Adrenal gland (tissue), 12 donors: ENCODE results near the gene NOC2L. TPM values are rescaled to one million over a fixed set of nuclear protein-coding genes. Genes with fewer than 3 reads are reported as not detected.

Experiments used
- DNase-seq, 7 donors: peaks; one replicate each; pipeline ENCODE4 v3.0.0-alpha.2; 2019 to 2020
- H3K27ac ChIP-seq, 5 donors: fragments of 200-600 bp; sonication (generic) in 4 of 5; 1 replicate in 3 of 5; 2 replicates in 2 of 5; pipeline versions ENCODE4 v1.5.1 to v1.8.0; 2016 to 2020; ENCODE audit warnings: mild to moderate bottlenecking in 1 of 5
- H3K27me3 ChIP-seq: fragments of 200-600 bp; 2 replicates; pipeline ENCODE4 v1.8.0; 2021
- H3K36me3 ChIP-seq, 2 donors: fragments of 200-600 bp; replicated peaks in 1 of 2; 1 replicate in 1 of 2; 2 replicates in 1 of 2; pipeline versions ENCODE4 v1.5.1 to v1.8.0; 2018 to 2022
- H3K4me1 ChIP-seq, 2 donors: fragments of 200-600 bp; replicated peaks in 1 of 2; 1 replicate in 1 of 2; 2 replicates in 1 of 2; pipeline versions ENCODE4 v1.5.1 to v1.8.0; 2018 to 2021
- H3K4me3 ChIP-seq, 4 donors: fragments of 200-600 bp; sonication (generic) in 3 of 4; one replicate each; pipeline ENCODE4 v1.5.1; 2016 to 2018
- H3K9me3 ChIP-seq, 3 donors: fragments of 200-600 bp; sonication (generic) in 1 of 3; replicated peaks in 1 of 3; 1 replicate in 2 of 3; 2 replicates in 1 of 3; pipeline versions ENCODE4 v1.5.1 to v1.8.0; 2016 to 2021
- POLR2A ChIP-seq, 2 donors: fragments of 450-650 bp; IDR thresholded peaks; one replicate each; pipeline ENCODE4 v1.6.1; 2017; ENCODE audit warnings: antibody characterized with exemption in 2 of 2, mild to moderate bottlenecking in 2 of 2, moderate library complexity in 1 of 2
- WGBS, 4 donors: extraction: QIAGEN DNeasy Blood & Tissue Kit in 2 of 4; methylation state at CpG; one replicate each; pipeline versions ENCODE4 v1.1.5 to v1.1.7; 2013 to 2017; 5-methylcytosine and 5-hydroxymethylcytosine counted together
- intact Hi-C, 2 donors: fragments of 100-400 bp; cut with DNase I; formaldehyde crosslinking; loops; one replicate each; pipeline versions ENCODE4 v1.14.1 to v1.15.0; 2022 to 2023
- polyA plus RNA-seq, 3 donors: library from polyadenylated mRNA; stranded (reverse); fragments of 200-250 nt in 2 of 3; fragments of 350-450 nt in 1 of 3; fragmentation: Illumina TruSeq in 1 of 3; extraction: RNeasy Lipid Tissue Mini Kit (QIAGEN cat#74804) in 1 of 3; gene quantifications; one replicate each; pipeline ENCODE4 v1.2.3, GENCODE V29; 2013 to 2014
- total RNA-seq, 9 donors: library from RNA; depleted of rRNA in 4 of 9; stranded (reverse); fragments of >200 nt in 4 of 9; fragments of 120-200 nt in 1 of 9; fragmentation: NEBNext Ultra II Directional in 1 of 9; extraction: Animal tissue kit (Norgen Biotek cat#: 25700) in 1 of 9; gene quantifications; one replicate each; pipeline versions ENCODE4 v1.1.0 to v1.2.4, GENCODE V29; 2013 to 2023
- TF ChIP-seq, protein P1 (sequence below), 6 experiments: fragments of 450-650 bp in 4 of 6; fragments of 200-600 bp in 2 of 6; sonication (generic) in 1 of 6; IDR thresholded peaks; 1 replicate in 5 of 6; 2 replicates in 1 of 6; pipeline versions ENCODE4 v1.5.1 to v1.8.0; 2016 to 2021; ENCODE audit warnings: antibody characterized with exemption in 6 of 6, mild to moderate bottlenecking in 2 of 6, moderate library complexity in 1 of 6
- donor health status: healthy with polysubstance abuse.
- donor health status: Bipolar disorder and iron deficiency.
- donor health status: DM: yes; HTN: yes; CAD: no.
- donor health status: DM: no; HTN: no; CAD: no.
- donor health status: DM: no; HTN: no; CAD: no.
- donor health status: DM: yes; HTN: yes; CAD: no.

The NOC2L gene
- total and polyA plus RNA-seq, 12 donors: 22.4 to 97.7 (median 43.6) TPM

GRCh38 chr1:911875-912739, 46.9 kb downstream of the NOC2L start:
- no peaks in the 10 kb centered on the region for H3K9me3 ChIP-seq
- 56 to 68% (median 60%) methylated on average over 12 to 15 of the region's 15 CpGs for WGBS, 4 donors
- no peak for TF ChIP-seq POLR2A (IDR thresholded peaks at IDR 0.05)
- TF ChIP-seq, protein P1, sequence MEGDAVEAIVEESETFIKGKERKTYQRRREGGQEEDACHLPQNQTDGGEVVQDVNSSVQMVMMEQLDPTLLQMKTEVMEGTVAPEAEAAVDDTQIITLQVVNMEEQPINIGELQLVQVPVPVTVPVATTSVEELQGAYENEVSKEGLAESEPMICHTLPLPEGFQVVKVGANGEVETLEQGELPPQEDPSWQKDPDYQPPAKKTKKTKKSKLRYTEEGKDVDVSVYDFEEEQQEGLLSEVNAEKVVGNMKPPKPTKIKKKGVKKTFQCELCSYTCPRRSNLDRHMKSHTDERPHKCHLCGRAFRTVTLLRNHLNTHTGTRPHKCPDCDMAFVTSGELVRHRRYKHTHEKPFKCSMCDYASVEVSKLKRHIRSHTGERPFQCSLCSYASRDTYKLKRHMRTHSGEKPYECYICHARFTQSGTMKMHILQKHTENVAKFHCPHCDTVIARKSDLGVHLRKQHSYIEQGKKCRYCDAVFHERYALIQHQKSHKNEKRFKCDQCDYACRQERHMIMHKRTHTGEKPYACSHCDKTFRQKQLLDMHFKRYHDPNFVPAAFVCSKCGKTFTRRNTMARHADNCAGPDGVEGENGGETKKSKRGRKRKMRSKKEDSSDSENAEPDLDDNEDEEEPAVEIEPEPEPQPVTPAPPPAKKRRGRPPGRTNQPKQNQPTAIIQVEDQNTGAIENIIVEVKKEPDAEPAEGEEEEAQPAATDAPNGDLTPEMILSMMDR (IDR thresholded peaks at IDR 0.05): no peak
- H3K4me1 ChIP-seq: peaks cover 10 to 22% of the 10 kb centered on the region in 2 donors
- intact Hi-C loops: no loop called here
- no peak overlapping the region for H3K4me3 ChIP-seq
- H3K36me3 ChIP-seq: no peaks in the 10 kb centered on the region
- H3K27ac ChIP-seq: no peak overlapping the region
- peak in 5 of 7 donors; percentile 7 to 50 (median 14) for DNase-seq
- peaks cover 48% of the 10 kb centered on the region for H3K27me3 ChIP-seq

DNA sequence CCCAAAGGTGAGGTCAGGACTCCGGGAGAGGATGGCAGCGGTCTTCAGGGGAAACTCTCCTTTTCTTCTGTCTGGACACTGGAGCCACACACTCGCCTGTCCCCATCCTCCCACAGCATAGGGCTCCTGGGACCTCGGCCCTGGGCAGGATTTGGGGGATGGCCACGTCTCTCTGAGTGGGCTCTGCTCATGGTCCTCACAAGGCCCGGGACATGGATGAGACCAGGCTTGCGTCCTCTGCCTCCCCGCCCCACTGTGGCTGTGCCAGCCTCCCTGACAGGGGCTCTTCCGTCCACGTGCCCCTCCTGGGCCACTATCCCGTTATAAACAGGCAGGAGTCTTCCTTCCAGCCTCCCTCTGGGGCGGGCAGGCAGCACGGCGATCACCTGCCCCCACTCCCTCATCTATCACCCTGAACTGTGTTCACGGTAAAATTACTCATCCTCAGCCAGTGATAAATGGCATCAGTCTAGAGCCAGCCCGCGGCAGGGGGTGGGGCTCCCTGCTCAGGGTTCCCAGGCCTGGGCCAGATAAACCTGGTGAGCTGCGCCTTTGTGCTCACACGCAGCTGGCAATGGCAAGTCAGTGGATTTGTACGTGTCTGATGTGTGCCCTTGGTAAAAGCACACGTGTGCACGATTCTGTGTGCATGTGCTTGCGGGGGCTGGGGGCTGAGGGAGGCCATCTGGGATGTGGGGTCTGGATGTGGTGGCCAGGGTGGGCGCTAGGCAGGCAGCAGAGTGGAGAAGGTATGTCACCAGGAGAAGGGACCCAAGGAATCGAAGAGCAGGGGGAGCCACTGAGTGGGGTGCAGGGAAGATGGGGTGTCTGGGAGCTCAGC, 48.0 kb downstream of the NOC2L start:
- Histone ChIP-seq H3K36me3 (no peaks in the 10 kb centered on the region), H3K4me1 (peaks cover under 1 to 22% of the 10 kb centered on the region in 2 donors), H3K27me3 (peaks cover 48% of the 10 kb centered on the region), H3K4me3 (no peak overlapping the region), H3K9me3 (no peaks in the 10 kb centered on the region), H3K27ac (peak overlapping the region in 1 of 5 donors; percentile 44)
- intact Hi-C loops: no loop called here
- WGBS, 4 donors: 37 to 43% (median 39%) methylated on average over 8 to 25 of the region's 25 CpGs
- peak; percentile 76 to 94 (median 86) for DNase-seq
- TF ChIP-seq POLR2A (IDR thresholded peaks at IDR 0.05): no peak
- TF ChIP-seq, protein P1 (IDR thresholded peaks at IDR 0.05): no peak

- peaks cover 3 to 27% of the 10 kb centered on the region in 2 donors for H3K4me1 ChIP-seq
- 23 to 50% (median 24%) methylated on average over 4 to 29 of the region's 29 CpGs for WGBS, 4 donors
- intact Hi-C loops: no loop called here
- H3K36me3 ChIP-seq: no peaks in the 10 kb centered on the region
- DNase-seq: peak in 6 of 7 donors; percentile 11 to 52 (median 19)
- TF ChIP-seq POLR2A (IDR thresholded peaks at IDR 0.05): no peak
- TF ChIP-seq, protein P1 (IDR thresholded peaks at IDR 0.05): no peak
- peaks cover 42% of the 10 kb centered on the region for H3K27me3 ChIP-seq
- H3K4me3 ChIP-seq: no peak overlapping the region
- no peaks in the 10 kb centered on the region for H3K9me3 ChIP-seq
- H3K27ac ChIP-seq: peak overlapping the region in 1 of 5 donors; percentile 44
These were observed 48.7 kb downstream of the NOC2L start for GRCh38 chr1:910311-910880.
